GM12878 (cell line): Measurements from ENCODE around the gene FOXL1. TPM values are rescaled to one million over a fixed set of nuclear protein-coding genes. Genes with fewer than 3 reads are reported as not detected.
"Not testable (repeated sequence)": the region's sequence is repeated elsewhere in the genome, so short reads cannot be mapped to it uniquely, and the experiment has no call there.

Experiments used
- ATAC-seq: fragments of 200-7000 bp; cut with Tn5 transposase; 3 replicates; pipeline ENCODE4 v1.9.1; 2020; ENCODE audit warnings: mild to moderate bottlenecking, moderate library complexity
- BruUV-seq: library from RNA; stranded (reverse); fragments of 400-500 nt; replicated peaks from 2 replicates; lab custom pipeline; 2021; lab: Mats Ljungman, UMichigan
- CTCF ChIA-PET: fragments of 300-600 bp; sonication (Branson Sonifier 250); formaldehyde crosslinking; extraction: SDS; loops from one replicate; lab custom pipeline; 2021; ENCODE audit warnings: inconsistent platforms; lab: Yijun Ruan, JAX
- POLR2A ChIA-PET: fragments of 350-600 bp; formaldehyde crosslinking; extraction: SDS; loops from one replicate; lab custom pipeline; 2021; ENCODE audit warnings: inconsistent platforms; lab: Charles Lee
- RAD21 ChIA-PET: fragments of 300-600 bp; sonication (Branson Sonifier 250); formaldehyde crosslinking; loops from one replicate; lab custom pipeline; 2023; ENCODE audit warnings: antibody characterized with exemption; ENCODE audit not compliant: unreplicated experiment; lab: Charles Lee
- SMC1A ChIA-PET: fragments of 300-600 bp; sonication (Branson Sonifier 250); formaldehyde crosslinking; loops from one replicate; lab custom pipeline; 2023; ENCODE audit not compliant: unreplicated experiment, uncharacterized antibody; lab: Charles Lee
- DNase-seq: peaks from one replicate; pipeline ENCODE4 v3.0.0-alpha.2; 2011; ENCODE audit warnings: low read depth, low spot score
- FAIRE-seq: peaks from 3 replicates; lab custom pipeline; 2011; peaks lifted over from hg19 to GRCh38; lab: Jason Lieb, UNC
- H2AFZ ChIP-seq: 2 replicates; pipeline ENCODE4 v1.6.0; 2011; ENCODE audit warnings: low read depth, low read length, control low read depth; ENCODE audit not compliant: control insufficient read depth
- H3K27ac ChIP-seq: 2 replicates; pipeline ENCODE4 v1.5.1; 2011; ENCODE audit warnings: control low read depth; ENCODE audit not compliant: control insufficient read depth, insufficient read depth
- H3K27me3 ChIP-seq, 2 experiments: replicated peaks in 1 of 2; 2 replicates each; pipeline versions ENCODE4 v1.6.0 to v1.6.1; 2011; ENCODE audit warnings: low read length in 1 of 2; ENCODE audit not compliant: control insufficient read depth in 2 of 2, insufficient read depth in 2 of 2
- H3K36me3 ChIP-seq, 2 experiments: 2 replicates each; pipeline ENCODE4 v1.5.1; 2011; ENCODE audit warnings: low read length in 1 of 2; ENCODE audit not compliant: control insufficient read depth in 2 of 2, insufficient read depth in 2 of 2
- H3K4me1 ChIP-seq: 2 replicates; pipeline ENCODE4 v1.6.1; 2011; ENCODE audit warnings: mild to moderate bottlenecking, low read length, moderate library complexity, mixed read lengths; ENCODE audit not compliant: control insufficient read depth, insufficient read depth
- H3K4me2 ChIP-seq: 2 replicates; pipeline ENCODE4 v1.6.0; 2011; ENCODE audit warnings: control low read depth; ENCODE audit not compliant: control insufficient read depth, insufficient read depth
- H3K4me3 ChIP-seq: fragments of 200-600 bp; sonication (generic); 2 replicates; pipeline ENCODE4 v1.5.1; 2016
- H3K79me2 ChIP-seq: 2 replicates; pipeline ENCODE4 v1.6.0; 2011; ENCODE audit warnings: low read length; ENCODE audit not compliant: control insufficient read depth, insufficient read depth
- H3K9ac ChIP-seq: 2 replicates; pipeline ENCODE4 v1.8.0; 2011; ENCODE audit warnings: low read length, control low read depth, mixed read lengths; ENCODE audit not compliant: control insufficient read depth, insufficient read depth
- H3K9me3 ChIP-seq: replicated peaks from 3 replicates; pipeline ENCODE4 v1.5.1; 2011; ENCODE audit warnings: mild to moderate bottlenecking, low read length; ENCODE audit not compliant: control insufficient read depth, insufficient read depth
- H4K20me1 ChIP-seq: 2 replicates; pipeline ENCODE4 v1.6.0; 2011; ENCODE audit not compliant: control insufficient read depth, insufficient read depth
- SP1 ChIP-seq: IDR thresholded peaks from one replicate; pipeline ENCODE4 v1.6.1; 2011; ENCODE audit warnings: low read depth, low read length
- ZBTB11 ChIP-seq: fragments of 450-650 bp; formaldehyde crosslinking; IDR thresholded peaks from 2 replicates; pipeline ENCODE4 v1.5.0; 2022; ENCODE audit warnings: mild to moderate bottlenecking, missing genetic modification characterization
- whole genome bisulfite sequencing: methylation state at CpG from one replicate; pipeline ENCODE4 v1.1.6; 2016; ENCODE audit warnings: low lambda C conversion rate; ENCODE audit not compliant: insufficient replicate concordance, insufficient coverage; ENCODE audit errors: missing lambda C conversion rate; 5-methylcytosine and 5-hydroxymethylcytosine counted together
- in situ Hi-C: fragments of 300-500 bp; cut with MboI; formaldehyde crosslinking; loops from 9 replicates; pipeline ENCODE4 v1.14.3; 2018; ENCODE audit warnings: mixed read lengths
- intact Hi-C: fragments of 100-400 bp; cut with micrococcal nuclease; formaldehyde crosslinking; loops from one replicate; pipeline ENCODE4 v1.14.2; 2022; ENCODE audit not compliant: unreplicated experiment
- polyA plus RNA-seq, 11 experiments: library from polyadenylated mRNA; depleted of rRNA in 4 of 11; unstranded in 6 of 11; stranded (reverse) in 5 of 11; fragments of >200 nt; fragmentation: Nextera tagmentation in 4 of 11; fragmentation: Illumina TruSeq in 1 of 11; extraction: Ambion mirVana in 4 of 11; extraction: Trizol in 1 of 11; gene quantifications; 1 replicate in 1 of 11; 2 replicates in 10 of 11; pipeline versions ENCODE4 v1.2.1 to v1.2.3, GENCODE V29; 2011 to 2016; ENCODE audit warnings: inconsistent platforms in 2 of 11, missing spikeins in 2 of 11, low read depth in 1 of 11
- total RNA-seq, 4 experiments: library from RNA; depleted of rRNA in 3 of 4; stranded (reverse); fragments of >200 nt in 3 of 4; fragmentation: Illumina TruSeq in 1 of 4; extraction: Trizol in 1 of 4; gene quantifications; 2 replicates each; pipeline versions ENCODE4 v1.2.1 to v1.2.3, GENCODE V29; 2013 to 2021

FOXL1 gene
- total and polyA plus RNA-seq, 10 of the 15 experiments (the other 5 are each of a cell fraction or from before 2014, with no cell fraction given) = 0.05 TPM; not detected in 9

GRCh38 chr16:86587487-86587886 is 9.1 kb downstream of the FOXL1 start (continued):
- no peak for TF ChIP-seq ZBTB11
- no peak for TF ChIP-seq SP1

GRCh38 chr16:86587955-86588354 is 9.6 kb downstream of the FOXL1 start:
- H2AFZ ChIP-seq, CTCF ChIA-PET, H3K4me1 ChIP-seq, H3K27ac ChIP-seq, RAD21 ChIA-PET, H3K4me3 ChIP-seq, H3K9me3 ChIP-seq, H3K27me3 ChIP-seq, intact Hi-C loops, H3K79me2 ChIP-seq, H3K9ac ChIP-seq, POLR2A ChIA-PET, ATAC-seq, BruUV-seq, H4K20me1 ChIP-seq, H3K36me3 ChIP-seq, SMC1A ChIA-PET, DNase-seq, in situ Hi-C loops, H3K4me2 ChIP-seq: not testable (repeated sequence)
- peak; percentile 49 for FAIRE-seq
- 27% methylated on average over 3 of the region's 3 CpGs for WGBS
